ENCODE measurements around the gene MUC5B.

Gene MUC5B

DNA sequence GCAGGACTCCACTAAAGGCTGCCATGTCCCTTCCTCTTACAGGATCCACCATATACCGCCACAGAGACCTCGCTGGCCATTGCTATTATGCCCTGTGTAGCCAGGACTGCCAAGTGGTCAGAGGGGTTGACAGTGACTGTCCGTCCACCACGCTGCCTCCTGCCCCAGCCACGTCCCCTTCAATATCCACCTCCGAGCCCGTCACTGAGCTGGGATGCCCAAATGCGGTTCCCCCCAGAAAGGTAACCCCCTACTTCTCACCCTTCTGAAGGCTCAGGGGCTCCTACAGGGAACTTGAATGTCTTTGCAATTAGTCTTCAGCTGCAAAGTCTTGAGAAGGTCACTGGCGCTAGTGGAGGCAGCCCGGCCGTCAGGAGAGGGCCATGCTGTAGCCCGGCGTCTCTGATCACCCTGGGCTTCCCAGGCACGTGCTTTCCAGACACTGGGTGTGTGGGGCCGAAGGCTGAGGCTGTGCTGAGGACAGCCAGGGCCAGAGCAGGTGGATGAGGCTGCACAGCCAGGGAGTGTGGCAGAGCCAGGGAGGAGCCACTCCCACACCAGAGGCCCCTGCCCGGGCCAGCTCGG is 30.0 kb upstream of the MUC5B start:
- no peak for DNase-seq (ENCODE audit: low read depth)

DNA sequence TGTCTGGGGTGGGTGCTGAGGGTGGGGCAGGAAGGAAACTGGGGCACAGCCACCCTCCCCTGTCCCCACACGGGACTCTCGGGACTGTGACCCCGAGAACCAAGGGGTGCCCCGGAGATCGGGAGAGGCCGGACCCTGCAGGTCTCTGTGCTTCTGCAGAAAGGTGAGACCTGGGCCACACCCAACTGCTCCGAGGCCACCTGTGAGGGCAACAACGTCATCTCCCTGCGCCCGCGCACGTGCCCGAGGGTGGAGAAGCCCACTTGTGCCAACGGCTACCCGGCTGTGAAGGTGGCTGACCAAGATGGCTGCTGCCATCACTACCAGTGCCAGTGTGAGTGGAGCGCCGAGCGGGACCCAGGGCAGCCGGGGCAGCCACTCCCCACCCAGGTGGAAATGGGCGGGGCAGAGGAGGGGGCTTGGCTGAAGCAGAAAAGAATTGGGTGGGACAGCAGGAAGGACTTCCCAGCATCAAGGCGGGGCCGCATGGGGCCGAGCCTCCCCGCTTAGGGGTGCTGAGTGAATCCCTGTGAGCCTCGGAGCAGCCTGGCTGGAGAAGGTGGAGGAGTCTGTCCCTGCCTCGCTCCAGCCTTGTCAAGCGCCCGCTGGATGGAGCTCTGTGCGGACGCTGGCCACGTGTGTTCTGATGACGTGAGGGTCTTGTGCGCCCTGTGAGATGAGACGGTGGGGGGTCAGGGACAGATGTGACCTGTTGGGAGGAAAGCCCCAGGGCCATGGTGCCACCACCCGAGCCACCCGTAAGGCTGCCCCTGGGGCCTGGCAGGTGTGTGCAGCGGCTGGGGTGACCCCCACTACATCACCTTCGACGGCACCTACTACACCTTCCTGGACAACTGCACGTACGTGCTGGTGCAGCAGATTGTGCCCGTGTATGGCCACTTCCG is 29.3 kb upstream of the MUC5B start:
- no peak for DNase-seq (ENCODE audit: low read depth)

- no peak for DNase-seq (ENCODE audit: low read depth)
Measured at GRCh38 chr11:1194231-1194976, 28.5 kb upstream of the MUC5B start.

DNA sequence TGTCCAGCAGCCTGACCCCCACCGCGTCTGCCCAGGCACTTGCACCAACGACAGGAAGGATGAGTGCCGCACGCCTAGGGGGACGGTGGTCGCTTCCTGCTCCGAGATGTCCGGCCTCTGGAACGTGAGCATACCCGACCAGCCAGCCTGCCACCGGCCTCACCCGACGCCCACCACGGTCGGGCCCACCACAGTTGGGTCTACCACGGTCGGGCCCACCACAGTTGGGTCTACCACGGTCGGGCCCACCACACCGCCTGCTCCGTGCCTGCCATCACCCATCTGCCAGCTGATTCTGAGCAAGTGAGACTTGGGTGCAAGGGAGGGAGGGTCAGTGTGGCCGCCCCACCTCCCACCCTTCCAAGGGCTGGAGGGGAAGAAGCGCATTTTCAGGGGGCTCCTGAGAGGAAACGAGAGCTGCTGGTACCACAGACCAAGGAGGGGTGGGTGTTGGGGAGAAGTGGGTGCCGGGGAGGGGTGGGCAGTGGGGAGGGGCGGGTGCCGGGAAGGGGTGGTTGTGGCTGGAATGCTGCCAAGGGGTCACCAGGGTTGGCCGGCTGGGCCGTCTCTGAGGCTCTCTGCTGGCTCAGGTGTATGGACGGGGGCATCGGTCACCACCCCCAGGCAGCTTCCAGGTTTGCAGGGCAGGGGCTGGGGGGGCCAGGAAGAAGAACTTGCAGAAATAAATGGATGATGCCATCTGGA is 27.7 kb upstream of the MUC5B start:
- no peak for DNase-seq (ENCODE audit: low read depth)

- no peak for DNase-seq (ENCODE audit: low read depth)
Measured at GRCh38 chr11:1195682-1196515, 27.0 kb upstream of the MUC5B start.

DNA sequence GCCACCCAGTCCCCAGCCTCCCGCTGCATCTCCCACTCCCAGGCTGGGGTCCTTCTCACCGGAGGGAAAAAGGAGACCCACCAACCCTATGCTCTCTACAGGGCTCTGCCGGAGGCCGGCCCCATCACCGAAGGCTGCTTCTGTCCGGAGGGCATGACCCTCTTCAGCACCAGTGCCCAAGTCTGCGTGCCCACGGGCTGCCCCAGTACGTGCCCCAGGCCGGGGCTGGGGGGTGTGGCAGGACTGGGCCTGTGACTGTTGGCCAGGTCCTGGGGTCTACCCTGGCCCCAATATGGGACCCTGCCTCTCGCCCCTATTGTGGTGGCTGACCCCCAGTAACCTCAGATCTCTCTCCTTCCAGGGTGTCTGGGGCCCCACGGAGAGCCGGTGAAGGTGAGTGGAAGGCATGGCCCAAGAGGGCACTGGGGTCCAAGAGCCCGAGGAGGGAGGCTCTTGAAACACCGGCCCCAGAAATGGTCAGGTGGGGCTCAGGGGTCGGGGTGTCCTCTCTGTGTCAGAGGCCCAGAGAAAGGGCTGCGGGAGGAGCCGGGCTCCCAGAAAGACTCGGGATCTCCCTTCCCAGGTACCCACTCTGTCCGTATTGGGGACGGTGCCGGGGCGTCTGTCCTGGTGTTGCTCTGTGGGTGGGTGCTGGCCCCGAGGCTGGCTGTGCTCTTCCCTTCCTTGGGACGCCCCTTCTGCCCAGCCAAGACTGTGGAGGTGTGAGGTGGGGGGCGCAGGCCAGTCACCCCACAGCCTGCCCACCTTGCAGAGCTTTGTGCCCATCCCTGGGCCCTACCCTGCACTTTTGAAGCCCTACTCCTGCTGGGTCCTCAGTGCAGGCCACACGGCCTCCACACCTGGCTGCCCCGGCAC is 26.1 kb upstream of the MUC5B start:
- no peak for DNase-seq (ENCODE audit: low read depth)

- DNase-seq (ENCODE audit: low read depth): no peak
Measured at GRCh38 chr11:1197431-1197885, 25.4 kb upstream of the MUC5B start.

- no peak for DNase-seq (ENCODE audit: low read depth)
Measured at GRCh38 chr11:1197886-1198560, 24.8 kb upstream of the MUC5B start.

DNA sequence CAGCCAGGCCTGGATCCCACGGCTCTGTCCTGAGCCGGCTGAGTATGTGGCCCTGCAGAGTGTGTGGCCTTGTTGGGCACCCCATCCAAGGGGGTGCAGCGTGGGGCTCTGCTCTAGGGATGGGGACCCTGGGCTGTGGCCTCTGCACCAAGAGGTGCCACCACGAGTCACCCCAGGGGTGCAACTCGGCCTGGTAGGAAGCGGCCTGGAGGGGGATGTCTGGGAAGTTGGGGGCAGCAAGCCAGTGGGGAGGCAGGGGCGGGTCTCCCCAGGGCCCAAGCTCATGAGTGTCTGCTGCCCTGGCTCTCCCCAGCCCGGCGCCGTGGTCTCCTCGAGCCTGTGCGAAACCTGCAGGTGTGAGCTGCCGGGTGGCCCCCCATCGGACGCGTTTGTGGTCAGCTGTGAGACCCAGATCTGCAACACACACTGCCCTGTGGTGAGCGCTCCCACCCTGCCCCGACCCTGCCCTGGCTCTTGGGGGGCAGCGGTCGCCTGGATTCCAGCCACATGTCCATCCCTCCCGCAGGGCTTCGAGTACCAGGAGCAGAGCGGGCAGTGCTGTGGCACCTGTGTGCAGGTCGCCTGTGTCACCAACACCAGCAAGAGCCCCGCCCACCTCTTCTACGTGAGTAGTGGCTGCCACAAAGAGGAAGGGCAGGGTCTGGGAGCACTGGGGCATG is 24.2 kb upstream of the MUC5B start:
- DNase-seq (ENCODE audit: low read depth): no peak

- DNase-seq (ENCODE audit: low read depth): no peak
Measured at GRCh38 chr11:1199241-1199750, 23.6 kb upstream of the MUC5B start.

DNA sequence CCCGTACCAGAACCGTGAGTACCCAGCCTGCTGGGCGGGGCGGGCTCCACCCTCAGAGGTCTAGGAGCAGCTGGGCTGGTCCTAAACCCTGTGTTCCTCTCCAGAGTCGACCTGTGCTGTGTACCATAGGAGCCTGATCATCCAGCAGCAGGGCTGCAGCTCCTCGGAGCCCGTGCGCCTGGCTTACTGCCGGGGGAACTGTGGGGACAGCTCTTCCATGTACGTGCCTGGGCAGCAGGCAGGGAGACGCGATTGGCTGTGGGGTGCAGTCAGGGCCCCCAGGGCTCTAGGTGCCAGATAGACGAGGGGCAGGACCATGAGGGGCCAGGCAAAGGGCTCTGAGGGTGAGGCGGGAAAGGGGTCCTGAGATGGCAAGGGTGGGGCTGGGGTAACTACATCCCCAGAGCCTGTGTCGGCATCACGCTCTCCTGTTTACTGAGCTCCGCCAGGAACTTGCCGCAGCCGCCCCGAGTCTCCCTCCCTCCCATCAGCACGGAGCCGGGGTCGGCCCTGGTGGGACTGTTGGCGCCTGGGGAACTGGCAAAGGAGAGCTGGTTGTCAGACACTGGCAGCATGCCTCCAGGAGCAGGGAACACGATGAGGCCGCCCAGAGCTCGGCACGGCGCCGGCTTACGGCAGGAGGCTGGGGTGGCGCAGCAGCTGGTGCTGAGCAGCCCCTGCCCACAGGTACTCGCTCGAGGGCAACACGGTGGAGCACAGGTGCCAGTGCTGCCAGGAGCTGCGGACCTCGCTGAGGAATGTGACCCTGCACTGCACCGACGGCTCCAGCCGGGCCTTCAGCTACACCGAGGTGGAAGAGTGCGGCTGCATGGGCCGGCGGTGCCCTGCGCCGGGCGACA is 22.9 kb upstream of the MUC5B start:
- DNase-seq (ENCODE audit: low read depth): no peak

- DNase-seq (ENCODE audit: low read depth): no peak
Measured at GRCh38 chr11:1200611-1201191, 22.2 kb upstream of the MUC5B start.

DNA sequence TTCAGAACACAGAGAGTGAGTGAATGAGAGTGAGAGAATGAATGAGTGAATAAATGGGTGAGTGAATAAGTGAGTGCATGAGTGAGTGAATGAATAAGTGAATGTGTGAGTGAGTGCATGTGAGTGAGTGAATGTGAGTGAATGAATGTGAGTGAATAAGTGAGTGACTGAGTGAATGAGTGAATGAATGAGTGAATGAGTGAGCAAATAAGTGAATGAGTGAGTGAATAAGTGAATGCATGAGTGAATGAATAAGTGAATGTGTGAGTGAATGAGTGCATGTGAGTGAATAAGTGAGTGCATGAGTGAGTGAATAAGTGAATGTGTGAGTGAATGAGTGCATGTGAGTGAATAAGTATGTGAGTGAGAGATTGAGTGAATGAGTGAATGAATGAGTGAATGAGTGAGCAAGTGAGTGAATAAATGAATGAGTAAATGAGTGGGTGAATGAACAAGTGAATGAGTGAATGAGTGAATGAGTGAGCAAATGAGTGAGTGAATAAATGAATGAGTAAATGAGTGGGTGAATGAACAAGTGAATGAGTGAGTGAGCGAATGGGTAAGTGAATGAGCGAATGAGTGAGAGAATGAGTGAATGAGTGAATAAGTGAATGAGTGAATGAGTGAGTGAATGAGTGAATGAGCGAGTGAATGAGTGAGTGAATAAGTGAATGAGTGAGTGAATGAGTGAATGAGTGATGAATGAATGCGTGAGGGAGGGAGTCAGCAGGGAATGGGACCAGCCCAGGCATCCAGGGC is 21.3 kb upstream of the MUC5B start:
- no peak for DNase-seq (ENCODE audit: low read depth)

DNA sequence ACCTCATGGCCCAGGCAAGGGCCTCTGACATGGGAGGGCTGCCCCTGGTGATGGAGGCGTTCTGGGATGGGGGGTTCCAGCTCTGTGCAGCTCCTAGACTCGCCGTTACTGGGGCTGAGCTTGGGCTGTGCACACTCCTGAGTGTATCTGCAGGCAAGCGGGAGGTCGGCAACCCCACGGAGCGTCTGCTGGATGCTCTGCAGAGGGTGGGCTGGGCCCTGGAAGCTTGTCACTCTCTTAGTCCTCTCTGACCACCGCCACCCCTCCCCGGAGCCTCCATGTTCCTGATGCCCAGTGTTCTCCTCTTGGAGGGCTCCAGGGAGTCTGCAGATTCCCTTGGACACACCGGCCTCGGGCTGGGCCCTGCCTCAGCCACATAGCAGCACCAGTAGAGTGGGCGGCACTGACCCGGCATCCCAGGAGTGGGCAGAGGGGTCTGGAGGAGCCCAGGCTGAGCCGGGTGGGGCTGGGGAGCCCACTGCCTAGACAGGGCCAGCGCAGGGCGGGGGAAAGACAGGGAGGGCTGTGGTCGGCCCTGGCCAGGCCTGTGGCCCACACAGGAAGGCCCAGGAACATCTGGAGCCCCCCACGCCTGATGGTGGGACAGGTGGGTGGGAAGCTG is 20.6 kb upstream of the MUC5B start:
- DNase-seq (ENCODE audit: low read depth): no peak

DNA sequence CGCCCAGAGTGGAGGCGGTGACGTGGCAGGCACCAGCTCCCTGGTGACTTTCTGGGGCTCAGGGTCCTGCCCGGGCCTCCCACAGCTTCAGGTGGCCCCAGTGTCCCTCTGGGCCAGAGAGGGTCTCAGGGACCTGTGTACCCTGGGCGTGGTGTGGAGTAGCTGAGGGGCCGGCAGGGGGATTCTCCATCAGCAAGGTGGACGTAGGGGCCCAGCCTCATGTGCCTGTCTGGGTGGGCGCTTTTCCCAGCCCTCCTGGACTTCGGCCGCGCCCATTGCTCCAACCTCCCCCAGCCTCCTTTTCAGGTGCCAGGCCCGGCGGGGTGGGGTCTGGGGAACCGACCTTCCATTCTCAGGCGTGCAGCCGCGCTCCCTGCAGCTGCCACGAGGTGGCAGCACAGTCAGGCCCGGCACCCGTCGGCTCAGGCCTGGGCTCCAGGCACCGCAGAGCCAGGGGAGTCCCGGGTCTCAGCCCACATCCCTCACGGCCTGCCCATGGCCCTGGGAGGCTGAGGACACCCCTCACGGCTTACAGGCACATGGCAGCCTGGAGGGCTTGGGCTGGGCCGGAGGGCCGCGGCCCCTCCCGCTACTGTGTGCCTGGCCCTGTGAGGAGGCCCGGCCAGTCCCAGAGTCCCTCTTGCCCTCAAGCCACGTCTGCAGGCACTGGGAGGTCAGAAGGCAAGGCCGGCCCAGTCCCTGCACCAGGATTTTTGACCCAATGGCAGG is 19.9 kb upstream of the MUC5B start:
- DNase-seq (ENCODE audit: low read depth): peak; percentile 49

Measured in stimulated activated CD8-positive, alpha-beta memory T cell treated with anti-CD3 and anti-CD28 coated beads, Interleukin-15, amount 100 ng/mL, for 24 hours (primary cell).